Panc1 (cell line): Measurements from ENCODE around the gene LYRM4. TPM values are rescaled to one million over a fixed set of nuclear protein-coding genes. Genes with fewer than 3 reads are reported as not detected.

Source experiments
- ATAC-seq: fragments of 200-7000 bp; cut with Tn5 transposase; 2 replicates; pipeline ENCODE4 v1.9.1; 2020; ENCODE audit warnings: mild to moderate bottlenecking, moderate library complexity
- BruUV-seq: library from RNA; stranded (reverse); fragments of 400-500 nt; replicated peaks from 2 replicates; lab custom pipeline; 2021; lab: Mats Ljungman, UMichigan
- CTCF ChIA-PET: fragments of 300-600 bp; sonication (Branson Sonifier 250); formaldehyde crosslinking; loops from one replicate; lab custom pipeline; 2022; ENCODE audit warnings: antibody characterized with exemption; lab: Charles Lee
- POLR2A ChIA-PET: fragments of 300-600 bp; sonication (Branson Sonifier 250); formaldehyde crosslinking; loops from one replicate; lab custom pipeline; 2022; ENCODE audit warnings: antibody characterized with exemption; lab: Charles Lee
- DNase-seq: peaks from one replicate; pipeline ENCODE4 v3.0.0-alpha.2; 2010; ENCODE audit warnings: low read depth, low spot score
- H3K27ac ChIP-seq: 2 replicates; pipeline ENCODE4 v1.5.1; 2011; ENCODE audit warnings: mild to moderate bottlenecking, low read length, inconsistent platforms
- H3K27me3 ChIP-seq: fragments of 200-500 bp; sonication (Bioruptor generic); 2 replicates; pipeline ENCODE4 v1.6.0; 2014; ENCODE audit warnings: low read length, inconsistent platforms; ENCODE audit not compliant: control insufficient read depth, insufficient read depth
- H3K36me3 ChIP-seq: fragments of 200-500 bp; sonication (Bioruptor generic); 2 replicates; pipeline ENCODE4 v1.5.1; 2014; ENCODE audit warnings: inconsistent platforms, mild to moderate bottlenecking, low read length, moderate library complexity; ENCODE audit not compliant: control insufficient read depth, insufficient read depth
- H3K4me1 ChIP-seq: 2 replicates; pipeline ENCODE4 v1.5.1; 2011; ENCODE audit warnings: inconsistent platforms, mild to moderate bottlenecking, low read length, moderate library complexity; ENCODE audit not compliant: control insufficient read depth, insufficient read depth
- H3K4me3 ChIP-seq, 2 experiments: 2 replicates each; pipeline ENCODE4 v1.5.1; 2011 to 2012; ENCODE audit warnings: low read depth in 2 of 2, low read length in 2 of 2, mild to moderate bottlenecking in 2 of 2, inconsistent platforms in 1 of 2, moderate library complexity in 1 of 2
- H3K9me3 ChIP-seq: fragments of 200-500 bp; sonication (Bioruptor generic); 2 replicates; pipeline ENCODE4 v1.5.1; 2014; ENCODE audit warnings: low read depth, mild to moderate bottlenecking, inconsistent platforms, low read length, moderate library complexity; ENCODE audit not compliant: control insufficient read depth, insufficient read depth
- CTCF ChIP-seq: fragments of 450-650 bp; IDR thresholded peaks from 2 replicates; pipeline ENCODE4 v1.5.1; 2017; ENCODE audit warnings: mild to moderate bottlenecking
- POLR2AphosphoS5 ChIP-seq: IDR thresholded peaks from 2 replicates; pipeline ENCODE4 v1.6.1; 2012; ENCODE audit warnings: mild to moderate bottlenecking, low read depth, low read length, moderate library complexity
- REST ChIP-seq, 2 experiments: IDR thresholded peaks; 2 replicates each; pipeline ENCODE4 v1.6.1; 2011 to 2012; ENCODE audit warnings: low read depth in 2 of 2, control low read depth in 1 of 2, low read length in 1 of 2, mild to moderate bottlenecking in 1 of 2, moderate library complexity in 1 of 2; ENCODE audit not compliant: insufficient read depth in 1 of 2
- SIN3A ChIP-seq: IDR thresholded peaks from 2 replicates; pipeline ENCODE4 v1.6.1; 2012; ENCODE audit warnings: low read depth, mild to moderate bottlenecking, low read length, moderate library complexity, borderline replicate concordance; ENCODE audit not compliant: insufficient read depth
- TCF7L2 ChIP-seq: IDR thresholded peaks from 2 replicates; pipeline ENCODE4 v1.6.1; 2011; ENCODE audit warnings: mild to moderate bottlenecking, low read depth, low read length, inconsistent platforms
- in situ Hi-C: cut with HindIII; loops from 2 replicates; pipeline ENCODE4 v1.10.0; 2016; ENCODE audit warnings: low sequenced_read_pairs, low pct_unique_long_range_greater_than_20kb
- intact Hi-C: fragments of 100-400 bp; cut with micrococcal nuclease; formaldehyde crosslinking; loops from one replicate; pipeline ENCODE4 v1.10.0; 2022; ENCODE audit not compliant: unreplicated experiment
- total RNA-seq: library from RNA; stranded (reverse); gene quantifications from one replicate; pipeline ENCODE4 v1.2.1, GENCODE V29; 2021; ENCODE audit not compliant: unreplicated experiment

LYRM4 gene
- total RNA-seq, 1 experiment from 2014 or later, result 27.4 TPM

GRCh38 chr6:5178806-5179205 is 81.9 kb downstream of the LYRM4 start:
- CTCF ChIA-PET, result no interaction called here
- no peaks in the 10 kb centered on the region for H3K4me1 ChIP-seq
- ATAC-seq (no peak), DNase-seq (no peak)
- TF ChIP-seq POLR2AphosphoS5 (no peak), SIN3A (no peak), REST (IDR thresholded peaks at IDR 0.05; ENCODE audit: insufficient read depth in 1 of 2, low read depth in 2 of 2, low read length in 1 of 2) (no peak), CTCF (no peak), TCF7L2 (no peak)
- H3K27ac ChIP-seq, result no peak overlapping the region
- H3K27me3 ChIP-seq, result no peaks in the 10 kb centered on the region
- H3K4me3 ChIP-seq, result no peak overlapping the region
- in situ Hi-C loops, result no loop called here
- H3K36me3 ChIP-seq, result no peaks in the 10 kb centered on the region
- BruUV-seq, result no TSS peak
- POLR2A ChIA-PET, result no interaction called here
- H3K9me3 ChIP-seq, result no peaks in the 10 kb centered on the region
- intact Hi-C loops, result no loop called here

GRCh38 chr6:5175635-5176034 is 85.1 kb downstream of the LYRM4 start:
- no peaks in the 10 kb centered on the region for H3K36me3 ChIP-seq
- H3K4me1 ChIP-seq, result no peaks in the 10 kb centered on the region
- BruUV-seq, result no TSS peak
- no peaks in the 10 kb centered on the region for H3K27me3 ChIP-seq
- ATAC-seq (no peak), DNase-seq (no peak)
- intact Hi-C loops, result no loop called here
- H3K9me3 ChIP-seq, result no peaks in the 10 kb centered on the region
- POLR2A ChIA-PET, result no interaction called here
- TF ChIP-seq POLR2AphosphoS5 (no peak), TCF7L2 (no peak), SIN3A (no peak), CTCF (no peak), REST (IDR thresholded peaks at IDR 0.05; ENCODE audit: insufficient read depth in 1 of 2, low read depth in 2 of 2, low read length in 1 of 2) (no peak)
- CTCF ChIA-PET, result interaction anchor here (0.6 kb wide), 1 partner anchor 35 kb away, joined by 4 read pairs; no protein-coding TSS in a partner anchor
- H3K4me3 ChIP-seq, result no peak overlapping the region
- in situ Hi-C loops, result no loop called here
- no peak overlapping the region for H3K27ac ChIP-seq
